ENCODE results near the gene STXBP5. TPM values are rescaled to one million over a fixed set of nuclear protein-coding genes. Genes with fewer than 3 reads are reported as not detected.

Gene STXBP5
- polyA plus RNA-seq, 1 donor (not counting 4 experiments of a cell fraction or from before 2014, with no cell fraction given) = 19.4 TPM

DNA sequence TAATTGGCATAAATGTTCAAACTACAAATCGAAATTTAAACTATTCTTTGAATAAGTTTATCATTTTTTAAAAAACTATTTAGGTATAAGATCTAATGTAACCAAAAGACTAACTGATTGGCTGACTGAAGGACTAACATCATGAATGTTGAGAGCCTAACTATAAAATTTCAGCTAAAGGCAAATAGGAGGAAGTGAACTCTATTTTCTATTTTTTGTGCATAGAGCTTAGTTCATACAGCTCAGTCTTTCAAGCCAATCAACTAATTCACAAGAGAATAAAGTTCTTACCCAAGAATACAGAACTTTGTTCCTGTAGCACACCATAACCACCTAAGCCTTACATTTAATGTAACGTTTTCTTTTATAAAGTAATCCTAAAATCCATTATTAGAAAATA, 46.3 kb upstream of the STXBP5 start:
- Histone ChIP-seq H3K36me3 (ENCODE audit: control insufficient read depth in 2 of 2, extremely low read depth in 1 of 2, insufficient read depth in 2 of 2, low read length in 2 of 2) (no peaks in the 10 kb centered on the region), H3K4me1 (ENCODE audit: control insufficient read depth, extremely low read depth, insufficient read depth, low read length) (peaks cover 12% of the 10 kb centered on the region), H3K9ac (ENCODE audit: control insufficient read depth, extremely low read depth, insufficient read depth, low read length) (no peak overlapping the region), H3K9me3 (ENCODE audit: control insufficient read depth, low read depth, low read length) (no peaks in the 10 kb centered on the region), H3K27ac (ENCODE audit: control insufficient read depth, insufficient read depth, low read length) (no peak overlapping the region), H2AFZ (ENCODE audit: control insufficient read depth, low read length) (no peak overlapping the region), H3K79me2 (ENCODE audit: control insufficient read depth, insufficient read depth, low read length) (no peaks in the 10 kb centered on the region), H3K4me3 (ENCODE audit: control insufficient read depth in 2 of 3, extremely low read depth in 1 of 3, insufficient read depth in 2 of 3, low read depth in 1 of 3, low read length in 3 of 3) (no peak overlapping the region), H3K9me1 (ENCODE audit: control insufficient read depth, extremely low read depth, insufficient read depth, low read length) (no peaks in the 10 kb centered on the region), H3K4me2 (ENCODE audit: control insufficient read depth, extremely low read depth, insufficient read depth, low read depth, low read length) (no peak overlapping the region), H4K20me1 (ENCODE audit: control insufficient read depth, extremely low read depth, insufficient read depth, low read length) (no peaks in the 10 kb centered on the region), H3K27me3 (ENCODE audit: control insufficient read depth, extremely low read depth, insufficient read depth, low read length) (no peaks in the 10 kb centered on the region)
- FAIRE-seq (no peak), DNase-seq (ENCODE audit: low read depth, low spot score) (no peak)
- dilution Hi-C loops (cut with MboI; ENCODE audit: extremely low pct_ligation_motif_present, low sequenced_read_pairs) = no loop called here
- no peak for TF ChIP-seq EZH2 (IDR thresholded peaks at IDR 0.05; ENCODE audit: low read length)
- TF ChIP-seq, protein P1, sequence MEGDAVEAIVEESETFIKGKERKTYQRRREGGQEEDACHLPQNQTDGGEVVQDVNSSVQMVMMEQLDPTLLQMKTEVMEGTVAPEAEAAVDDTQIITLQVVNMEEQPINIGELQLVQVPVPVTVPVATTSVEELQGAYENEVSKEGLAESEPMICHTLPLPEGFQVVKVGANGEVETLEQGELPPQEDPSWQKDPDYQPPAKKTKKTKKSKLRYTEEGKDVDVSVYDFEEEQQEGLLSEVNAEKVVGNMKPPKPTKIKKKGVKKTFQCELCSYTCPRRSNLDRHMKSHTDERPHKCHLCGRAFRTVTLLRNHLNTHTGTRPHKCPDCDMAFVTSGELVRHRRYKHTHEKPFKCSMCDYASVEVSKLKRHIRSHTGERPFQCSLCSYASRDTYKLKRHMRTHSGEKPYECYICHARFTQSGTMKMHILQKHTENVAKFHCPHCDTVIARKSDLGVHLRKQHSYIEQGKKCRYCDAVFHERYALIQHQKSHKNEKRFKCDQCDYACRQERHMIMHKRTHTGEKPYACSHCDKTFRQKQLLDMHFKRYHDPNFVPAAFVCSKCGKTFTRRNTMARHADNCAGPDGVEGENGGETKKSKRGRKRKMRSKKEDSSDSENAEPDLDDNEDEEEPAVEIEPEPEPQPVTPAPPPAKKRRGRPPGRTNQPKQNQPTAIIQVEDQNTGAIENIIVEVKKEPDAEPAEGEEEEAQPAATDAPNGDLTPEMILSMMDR (optimal IDR thresholded peaks at IDR 0.05 in 1 of 3, IDR thresholded peaks at IDR 0.05 in 1 of 3, conservative IDR thresholded peaks at IDR 0.05 in 1 of 3; ENCODE audit: extremely low read depth in 1 of 3, insufficient read depth in 2 of 3, low read length in 3 of 3) = no peak

DNA sequence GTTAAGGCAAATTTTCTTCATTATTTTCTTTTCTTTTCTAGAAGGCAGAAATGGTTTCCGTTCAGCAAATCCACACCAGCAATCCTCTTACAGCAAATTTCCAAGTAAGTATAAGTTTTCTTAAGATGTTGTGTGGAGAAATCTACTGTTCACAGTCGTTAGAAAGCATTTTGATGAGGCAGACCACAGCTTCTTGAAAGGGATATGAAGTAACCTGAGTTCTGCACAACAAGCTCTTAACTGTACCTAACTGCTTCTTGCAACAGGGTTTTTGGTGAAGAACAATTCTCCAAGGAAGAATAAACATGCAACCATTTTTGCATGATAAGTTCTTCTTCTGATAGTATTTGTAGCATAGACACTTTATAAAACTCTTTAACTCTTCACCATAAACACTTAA, 45.3 kb upstream of the STXBP5 start:
- Histone ChIP-seq H4K20me1 (ENCODE audit: control insufficient read depth, extremely low read depth, insufficient read depth, low read length) (no peaks in the 10 kb centered on the region), H3K27ac (ENCODE audit: control insufficient read depth, insufficient read depth, low read length) (no peak overlapping the region), H3K36me3 (ENCODE audit: control insufficient read depth in 2 of 2, extremely low read depth in 1 of 2, insufficient read depth in 2 of 2, low read length in 2 of 2) (no peaks in the 10 kb centered on the region), H3K79me2 (ENCODE audit: control insufficient read depth, insufficient read depth, low read length) (no peaks in the 10 kb centered on the region), H3K4me1 (ENCODE audit: control insufficient read depth, extremely low read depth, insufficient read depth, low read length) (peaks cover 12% of the 10 kb centered on the region), H3K4me3 (ENCODE audit: control insufficient read depth in 2 of 3, extremely low read depth in 1 of 3, insufficient read depth in 2 of 3, low read depth in 1 of 3, low read length in 3 of 3) (no peak overlapping the region), H2AFZ (ENCODE audit: control insufficient read depth, low read length) (no peak overlapping the region), H3K9me1 (ENCODE audit: control insufficient read depth, extremely low read depth, insufficient read depth, low read length) (no peaks in the 10 kb centered on the region), H3K27me3 (ENCODE audit: control insufficient read depth, extremely low read depth, insufficient read depth, low read length) (no peaks in the 10 kb centered on the region), H3K9ac (ENCODE audit: control insufficient read depth, extremely low read depth, insufficient read depth, low read length) (no peak overlapping the region), H3K9me3 (ENCODE audit: control insufficient read depth, low read depth, low read length) (no peaks in the 10 kb centered on the region), H3K4me2 (ENCODE audit: control insufficient read depth, extremely low read depth, insufficient read depth, low read depth, low read length) (no peak overlapping the region)
- no peak for DNase-seq (ENCODE audit: low read depth, low spot score)
- TF ChIP-seq EZH2 (IDR thresholded peaks at IDR 0.05; ENCODE audit: low read length) = no peak
- dilution Hi-C loops (cut with MboI; ENCODE audit: extremely low pct_ligation_motif_present, low sequenced_read_pairs) = no loop called here
- FAIRE-seq = no peak
